ENCODE results near the gene SLC25A3.
"Not testable (repeated sequence)": the region's sequence is repeated elsewhere in the genome, so short reads cannot be mapped to it uniquely, and the experiment has no call there.

Gene SLC25A3

GRCh38 chr12:98637068-98637467 lies 43.6 kb downstream of the SLC25A3 start:
- TF ChIP-seq CTCF (IDR thresholded peaks at IDR 0.05; ENCODE audit: low read depth, low read length), result no peak
- no peak for DNase-seq
- H3K9me3 ChIP-seq, result no peaks in the 10 kb centered on the region
- no peaks in the 10 kb centered on the region; the same call in 1 of the 2 replicates for H3K36me3 ChIP-seq
- no peaks in the 10 kb centered on the region for H3K4me1 ChIP-seq
- no peak overlapping the region for H3K4me3 ChIP-seq (ENCODE audit: low read depth, low read length)
- H3K27me3 ChIP-seq, result no peaks in the 10 kb centered on the region

- Histone ChIP-seq H3K4me3 (ENCODE audit: low read depth, low read length) (no peak overlapping the region), H3K36me3 (no peaks in the 10 kb centered on the region; the same call in 1 of the 2 replicates), H3K9me3 (no peaks in the 10 kb centered on the region), H3K27me3 (no peaks in the 10 kb centered on the region), H3K4me1 (no peaks in the 10 kb centered on the region)
- no peak for TF ChIP-seq CTCF (IDR thresholded peaks at IDR 0.05; ENCODE audit: low read depth, low read length)
- no peak for DNase-seq
These were observed 44.5 kb downstream of the SLC25A3 start for GRCh38 chr12:98638009-98638408.

GRCh38 chr12:98639491-98639890 lies 46.0 kb downstream of the SLC25A3 start:
- TF ChIP-seq CTCF (IDR thresholded peaks at IDR 0.05; ENCODE audit: low read depth, low read length), result no peak
- no peak for DNase-seq
- H3K4me3 ChIP-seq (ENCODE audit: low read depth, low read length), result no peak overlapping the region
- no peaks in the 10 kb centered on the region for H3K9me3 ChIP-seq
- no peaks in the 10 kb centered on the region for H3K4me1 ChIP-seq
- H3K36me3 ChIP-seq, result no peaks in the 10 kb centered on the region
- no peaks in the 10 kb centered on the region for H3K27me3 ChIP-seq

DNA sequence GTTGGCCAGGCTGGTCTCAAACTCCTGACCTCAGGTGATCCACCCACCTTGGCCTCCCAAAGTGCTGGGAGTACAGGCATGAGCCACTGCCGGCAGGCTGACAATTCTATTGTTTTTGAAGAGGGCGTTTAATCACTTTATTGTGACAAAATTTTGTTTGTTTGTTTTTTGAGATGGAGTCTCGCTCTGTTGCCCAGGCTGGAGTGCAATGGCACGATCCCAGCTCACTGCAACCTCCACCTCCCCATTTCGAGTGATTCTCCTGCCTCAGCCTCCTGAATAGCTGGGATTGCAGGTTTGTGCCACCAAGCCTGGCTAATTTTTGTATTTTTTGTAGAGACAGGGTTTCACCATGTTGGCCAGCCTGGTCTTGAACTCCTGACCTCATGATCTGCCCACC lies 49.3 kb downstream of the SLC25A3 start:
- not testable (repeated sequence) for H3K4me3 ChIP-seq (ENCODE audit: low read depth, low read length); DNase-seq; H3K9me3 ChIP-seq; H3K27me3 ChIP-seq; H3K36me3 ChIP-seq; H3K4me1 ChIP-seq

- Histone ChIP-seq H3K4me3 (ENCODE audit: low read depth, low read length) (peak overlapping the region; percentile 88), H3K27me3 (no peaks in the 10 kb centered on the region), H3K36me3 (no peaks in the 10 kb centered on the region), H3K9me3 (no peaks in the 10 kb centered on the region), H3K4me1 (no peaks in the 10 kb centered on the region)
- DNase-seq, result peak; percentile 70
- peak; percentile 10; the same call in 1 of the 2 replicates for TF ChIP-seq CTCF (IDR thresholded peaks at IDR 0.05; ENCODE audit: low read depth, low read length)
These were observed 50.9 kb downstream of the SLC25A3 start for GRCh38 chr12:98644433-98644711.

DNA sequence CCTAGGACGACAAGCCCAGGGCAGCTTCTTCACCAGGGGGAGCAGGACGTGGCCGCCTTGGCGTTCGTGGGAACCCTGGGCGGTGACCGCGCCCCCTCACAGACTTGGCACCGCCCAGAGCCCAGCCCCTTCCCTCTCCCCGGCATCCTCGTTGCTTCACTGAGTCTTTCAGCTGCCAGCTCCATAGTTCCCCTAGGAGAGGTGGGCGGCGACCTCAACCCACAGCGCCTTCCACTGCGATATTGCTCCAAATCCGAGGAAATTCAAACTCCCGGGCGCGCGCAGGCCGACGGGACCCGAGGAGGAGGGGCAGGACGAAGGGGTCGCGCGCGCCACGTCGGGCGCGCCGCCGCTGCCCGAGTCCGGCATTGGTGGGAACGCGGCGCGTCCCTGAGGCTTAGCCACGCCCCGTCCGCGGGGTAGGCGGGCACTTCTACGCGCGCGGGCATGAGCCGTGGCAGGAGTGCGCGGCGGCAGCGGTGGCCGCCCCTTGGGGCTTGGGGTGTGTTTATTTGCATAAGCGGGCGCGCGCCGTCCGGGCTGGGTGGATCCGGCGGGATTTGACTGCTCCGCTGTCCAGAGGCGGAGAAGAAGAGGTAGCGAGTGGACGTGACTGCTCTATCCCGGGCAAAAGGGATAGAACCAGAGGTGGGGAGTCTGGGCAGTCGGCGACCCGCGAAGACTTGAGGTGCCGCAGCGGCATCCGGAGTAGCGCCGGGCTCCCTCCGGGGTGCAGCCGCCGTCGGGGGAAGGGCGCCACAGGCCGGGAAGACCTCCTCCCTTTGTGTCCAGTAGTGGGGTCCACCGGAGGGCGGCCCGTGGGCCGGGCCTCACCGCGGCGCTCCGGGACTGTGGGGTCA lies 51.5 kb downstream of the SLC25A3 start, which contains the start of the genes APAF1 and IKBIP:
TSS of gene APAF1 (plus strand) at position 579 of the 860 bp plus-strand sequence. CDS start 3,070 bp downstream, outside the sequence.
TSS of gene IKBIP (minus strand) at position 77 of the 860 bp plus-strand sequence. CDS start 87 bp downstream, outside the sequence.
- no peaks in the 10 kb centered on the region for H3K4me1 ChIP-seq
- peak; percentile 98 for DNase-seq
- H3K27me3 ChIP-seq, result no peaks in the 10 kb centered on the region
- H3K36me3 ChIP-seq, result no peaks in the 10 kb centered on the region
- no peaks in the 10 kb centered on the region for H3K9me3 ChIP-seq
- no peak for TF ChIP-seq CTCF (IDR thresholded peaks at IDR 0.05; ENCODE audit: low read depth, low read length)
- H3K4me3 ChIP-seq (ENCODE audit: low read depth, low read length), result peak within 1 kb of the TSS; percentile 88

All from BE2C (cell line).